Motor neuron (in vitro differentiated cells): ENCODE measurements around the gene XPO4. TPM values are rescaled to one million over a fixed set of nuclear protein-coding genes. Genes with fewer than 3 reads are reported as not detected.

ENCODE experiments used
- ATAC-seq, 8 experiments: fragments of 200-7000 bp; cut with Tn5 transposase; replicated peaks in 6 of 8; 2 replicates each; pipeline ENCODE4 v1.8.0; 2021; ENCODE audit warnings: mild to moderate bottlenecking in 8 of 8, moderate library complexity in 8 of 8
- H3K27ac ChIP-seq, 2 donors: fragments of 250-450 bp; sonication (Bioruptor Pico); 2 replicates each; pipeline ENCODE4 v1.9.0; 2021; ENCODE audit warnings: antibody characterized with exemption in 2 of 2, mild to moderate bottlenecking in 2 of 2, moderate library complexity in 1 of 2
- H3K4me1 ChIP-seq, 2 donors: fragments of 250-450 bp; sonication (Bioruptor Pico); replicated peaks in 1 of 2; 2 replicates each; pipeline ENCODE4 v1.6.1; 2021; ENCODE audit warnings: antibody characterized with exemption in 2 of 2, mild to moderate bottlenecking in 2 of 2, moderate library complexity in 1 of 2
- H3K4me3 ChIP-seq, 5 donors: fragments of 250-450 bp; sonication (Bioruptor Pico); 2 replicates each; pipeline ENCODE4 v1.9.0; 2021; ENCODE audit warnings: antibody characterized with exemption in 5 of 5, mild to moderate bottlenecking in 5 of 5, moderate library complexity in 4 of 5
- WGBS, 10 experiments: fragments of 450-650 bp; shearing (Covaris generic); methylation state at CpG; one replicate each; pipeline ENCODE4 v1.0.0; 2022; 5-methylcytosine and 5-hydroxymethylcytosine counted together
- in situ Hi-C, 9 experiments: fragments of 400-800 bp; cut with MboI; loops; one replicate each; pipeline ENCODE4 v1.15.0; 2021; ENCODE audit warnings: low sequenced_read_pairs in 9 of 9, low pct_unique_long_range_greater_than_20kb in 2 of 9; ENCODE audit not compliant: unreplicated experiment in 9 of 9
- total RNA-seq, 8 experiments: library from RNA; unstranded; fragments of 300-600 nt; gene quantifications; 2 replicates each; pipeline versions ENCODE4 v1.2.3 to v1.2.4, GENCODE V29; 2022

The XPO4 gene
- total RNA-seq, 8 experiments from 2014 or later = 11.4 to 32.2 (median 15.3) TPM

DNA sequence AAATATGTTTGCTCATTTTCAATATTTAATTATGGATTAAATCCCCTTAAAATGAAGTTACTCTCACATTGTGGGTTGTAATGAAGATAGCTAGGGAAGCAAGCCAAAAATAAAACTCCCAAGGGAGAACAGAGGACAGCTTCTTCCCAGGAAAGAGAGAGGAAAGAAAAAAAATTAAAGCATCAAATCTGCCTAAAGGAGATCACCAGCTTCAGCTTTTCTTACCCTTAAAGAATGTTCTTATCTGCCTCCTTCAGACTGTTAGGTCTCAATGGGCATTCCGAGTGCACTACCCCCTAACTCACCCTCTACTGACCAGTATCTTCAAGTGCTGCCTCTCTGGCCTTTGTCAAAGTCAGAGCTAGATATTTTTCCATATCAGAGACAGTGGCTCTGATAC is 55.2 kb downstream of the XPO4 start:
- in situ Hi-C loops = loop anchor here in 1 of 9 experiments (25.0 kb wide), 1 partner anchor 135 kb away; the partner anchor contains the start of gene IL17D
- no peak overlapping the region for H3K4me3 ChIP-seq
- no peak for ATAC-seq
- WGBS, 10 experiments = 50 to 100% (median 74%) methylated on average over 1 of the region's 1 CpG; no CpG with 5 or more reads in 4 of the 10 experiments
- no peak overlapping the region for H3K27ac ChIP-seq
- peaks cover 5 to 9% of the 10 kb centered on the region in 2 donors for H3K4me1 ChIP-seq

DNA sequence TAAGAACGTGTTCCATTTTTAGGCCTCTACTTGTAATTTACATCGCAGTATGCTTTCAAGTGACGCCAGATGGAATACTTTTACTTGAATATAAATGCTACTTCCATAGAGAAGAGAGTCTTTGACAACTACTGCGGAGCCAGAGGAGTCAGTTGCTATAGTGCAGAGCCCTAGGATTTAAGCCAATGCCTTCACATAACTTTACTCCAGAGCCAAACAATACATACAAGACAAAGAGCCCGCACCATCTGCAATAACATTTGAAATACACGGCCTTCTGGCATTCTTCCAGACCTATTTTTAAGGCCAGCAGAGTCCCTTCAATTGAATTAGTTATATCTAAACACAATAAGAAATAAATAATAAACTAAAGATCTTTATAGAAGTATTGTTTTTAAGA is 59.4 kb downstream of the XPO4 start:
- peak in 5 of 8 experiments; percentile 30 to 99 (median 69) for ATAC-seq
- WGBS, 10 experiments = 36 to 98% (median 64%) methylated on average over 1 to 6 of the region's 6 CpGs
- H3K4me1 ChIP-seq = peaks cover 5 to 9% of the 10 kb centered on the region in 2 donors
- in situ Hi-C loops = loop anchor here in 1 of 9 experiments (25.0 kb wide), 1 partner anchor 131 kb away; the partner anchor contains the start of gene IL17D
- H3K27ac ChIP-seq = no peak overlapping the region
- no peak overlapping the region for H3K4me3 ChIP-seq

DNA sequence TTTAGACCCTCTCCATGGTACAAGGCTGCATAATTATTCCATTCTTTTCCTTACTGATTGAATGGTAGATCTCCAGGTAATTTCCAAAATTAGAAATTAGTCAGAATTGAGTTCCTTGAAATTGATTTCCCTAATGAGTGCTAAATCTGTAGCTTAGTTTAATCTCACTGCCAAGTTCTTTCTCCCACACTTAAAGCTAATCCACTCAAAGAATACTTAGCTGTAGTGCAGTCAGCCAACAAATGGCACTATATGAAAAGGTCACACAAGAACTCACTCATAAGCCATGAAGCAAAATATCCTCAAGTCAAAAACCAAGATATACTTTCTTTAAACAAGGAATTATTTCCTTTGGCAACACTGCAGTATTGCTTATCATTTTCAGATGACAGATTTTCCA is 62.0 kb downstream of the XPO4 start:
- ATAC-seq = no peak
- Histone ChIP-seq H3K4me3 (no peak overlapping the region), H3K27ac (no peak overlapping the region), H3K4me1 (peaks cover 5% of the 10 kb centered on the region in 2 donors)
- in situ Hi-C loops = loop anchor here in 1 of 9 experiments (25.0 kb wide), 1 partner anchor 128 kb away; the partner anchor contains the start of gene IL17D

DNA sequence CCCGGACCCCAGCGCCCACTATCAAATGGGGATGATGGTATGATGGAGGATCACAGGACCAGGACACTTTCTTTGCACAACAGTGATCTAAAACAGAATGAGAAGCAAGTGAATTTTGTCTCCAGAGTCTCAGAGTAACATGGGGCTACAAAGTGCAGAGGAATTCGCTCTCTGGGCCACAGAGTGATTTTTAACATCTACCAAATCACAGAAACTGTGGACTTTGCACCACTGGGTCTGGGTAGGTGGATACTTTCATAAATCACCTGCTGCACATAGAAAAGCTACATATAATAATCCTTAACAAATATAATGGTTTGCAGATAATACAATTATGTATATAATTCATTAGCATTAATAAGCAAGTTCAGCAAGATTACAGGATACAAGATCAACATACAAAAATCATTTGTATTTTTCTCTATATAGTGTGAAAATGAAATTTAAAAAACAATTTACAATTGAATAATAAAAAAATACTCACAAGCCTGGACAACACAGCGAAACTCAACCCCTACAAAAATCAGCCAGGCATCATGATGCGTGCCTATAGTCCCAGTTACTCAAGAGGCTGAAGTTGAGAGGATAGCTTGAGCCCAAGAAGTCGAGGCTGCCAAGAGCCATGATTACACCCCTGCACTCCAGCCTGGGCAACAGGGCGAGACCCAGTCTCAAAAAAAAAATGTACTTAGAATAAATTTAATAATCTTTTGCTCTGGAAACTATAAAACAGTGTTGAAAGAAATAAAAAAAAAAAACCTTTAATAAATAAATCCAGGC is 68.5 kb downstream of the XPO4 start:
- H3K4me1 ChIP-seq = no peaks in the 10 kb centered on the region
- no peak overlapping the region for H3K27ac ChIP-seq
- in situ Hi-C loops = loop anchor here in 1 of 9 experiments (10.0 to 25.0 kb wide), 2 partner anchors 122 to 329 kb away; partner anchors contain the start of gene IL17D
- no peak overlapping the region for H3K4me3 ChIP-seq
- no peak for ATAC-seq
- 72 to 100% (median 91%) methylated on average over 2 to 6 of the region's 7 CpGs for WGBS, 10 experiments

DNA sequence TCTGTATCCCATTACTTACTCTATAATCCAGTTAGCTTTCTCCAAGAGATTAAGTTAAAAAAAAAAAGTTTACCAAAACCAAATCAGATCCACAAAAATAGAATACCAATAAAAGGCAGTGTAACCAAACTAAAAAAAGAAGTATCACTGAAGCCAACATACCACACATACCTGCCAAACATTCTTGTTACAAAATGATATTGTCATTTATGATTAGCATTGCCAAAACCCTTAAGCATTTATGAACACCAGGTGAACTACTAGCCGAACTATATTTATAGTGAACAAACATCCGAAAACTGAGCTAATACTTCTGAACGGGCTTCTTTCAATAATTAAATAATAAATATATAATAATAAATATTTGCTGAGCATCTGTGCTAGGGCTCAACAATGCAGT is 69.7 kb downstream of the XPO4 start:
- Histone ChIP-seq H3K4me3 (no peak overlapping the region), H3K27ac (no peak overlapping the region), H3K4me1 (no peaks in the 10 kb centered on the region)
- WGBS, 10 experiments = 63 to 100% (median 97%) methylated on average over 2 to 3 of the region's 3 CpGs; no CpG with 5 or more reads in 3 of the 10 experiments
- no peak for ATAC-seq
- in situ Hi-C loops = loop anchor here in 1 of 9 experiments (10.0 to 25.0 kb wide), 2 partner anchors 121 to 328 kb away; partner anchors contain the start of gene IL17D

DNA sequence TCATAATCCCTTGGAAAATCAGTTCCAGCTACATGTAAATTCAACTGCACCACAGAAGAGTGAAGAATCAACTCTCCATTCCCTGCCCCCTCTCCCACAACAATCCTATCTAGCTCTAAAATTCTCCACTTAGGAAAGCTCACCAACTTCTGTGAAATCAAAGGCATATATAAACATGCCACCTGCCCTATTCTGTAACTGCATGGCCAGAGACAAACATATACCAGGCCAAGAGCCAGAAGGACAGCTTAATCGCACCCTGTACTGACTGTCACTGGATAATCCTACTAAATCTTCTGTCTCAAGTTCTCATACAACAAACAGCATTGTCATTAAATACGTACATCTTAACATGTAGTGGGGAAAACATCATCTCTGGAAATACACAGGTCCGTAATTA is 70.6 kb downstream of the XPO4 start:
- ATAC-seq = no peak
- WGBS, 10 experiments = 83 to 100% (median 97%) methylated on average over 1 to 3 of the region's 3 CpGs; no CpG with 5 or more reads in 2 of the 10 experiments
- Histone ChIP-seq H3K27ac (no peak overlapping the region), H3K4me1 (no peaks in the 10 kb centered on the region), H3K4me3 (no peak overlapping the region)
- in situ Hi-C loops = loop anchor here in 1 of 9 experiments (10.0 to 25.0 kb wide), 2 partner anchors 120 to 327 kb away; partner anchors contain the start of gene IL17D

DNA sequence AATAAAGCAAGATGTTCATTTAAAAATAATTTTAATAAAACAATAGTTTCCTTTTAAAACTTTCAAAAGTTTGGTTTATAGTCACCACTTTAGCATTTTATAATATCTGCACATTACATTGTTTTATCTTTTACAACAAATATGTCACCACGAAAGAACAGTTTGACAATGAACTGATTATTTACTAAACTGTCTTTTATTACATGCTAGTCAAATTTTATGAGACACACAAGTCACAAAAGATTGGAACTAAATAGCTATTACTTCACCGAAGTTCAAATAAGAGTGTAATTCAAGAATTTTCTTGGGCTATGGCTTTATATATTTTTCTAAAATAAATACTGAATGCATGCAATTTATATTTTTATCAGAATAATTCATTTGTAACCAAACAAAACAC is 71.3 kb downstream of the XPO4 start:
- WGBS, 10 experiments = 25 to 100% (median 91%) methylated on average over 1 to 2 of the region's 2 CpGs
- in situ Hi-C loops = loop anchor here in 1 of 9 experiments (10.0 to 25.0 kb wide), 2 partner anchors 119 to 326 kb away; partner anchors contain the start of gene IL17D

DNA sequence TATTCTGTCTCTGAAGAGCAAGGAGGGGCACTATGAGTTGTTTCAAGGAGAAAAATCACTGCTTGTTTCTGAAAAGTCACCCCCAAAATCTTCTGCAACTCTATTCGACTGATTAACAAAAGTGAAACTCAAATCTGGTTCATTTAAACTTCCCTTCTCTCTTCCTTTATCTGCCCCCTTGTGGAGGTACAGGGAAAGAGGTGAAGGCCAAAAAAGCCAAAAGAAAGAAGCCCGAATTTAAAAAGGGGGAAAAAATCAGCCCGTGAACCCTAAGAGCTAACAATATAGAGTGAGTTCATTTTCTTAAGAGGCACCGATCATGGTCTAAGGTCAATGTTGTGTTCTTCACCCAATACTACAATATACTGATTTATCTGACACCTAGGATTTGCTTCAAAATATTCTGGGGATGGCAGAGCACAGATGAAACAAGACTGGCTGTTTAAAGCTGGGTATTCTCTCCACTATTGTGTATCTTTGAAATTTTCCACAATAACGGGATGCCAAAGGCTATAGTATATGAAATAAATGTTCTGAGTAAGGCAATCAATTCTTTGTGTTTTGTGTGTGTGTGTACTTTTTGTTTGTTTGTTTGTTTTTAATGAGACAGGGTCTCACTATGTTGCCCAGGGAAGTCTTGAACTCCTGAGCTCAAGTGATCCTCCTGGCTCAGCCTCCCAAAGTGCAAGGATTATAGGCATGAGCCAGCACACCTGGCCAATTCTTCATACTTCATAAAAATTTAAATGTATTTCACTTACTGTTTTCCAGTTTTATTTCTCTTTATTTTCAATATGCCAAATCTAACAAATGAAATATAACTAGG is 73.8 kb downstream of the XPO4 start:
- Histone ChIP-seq H3K4me3 (no peak overlapping the region), H3K27ac (no peak overlapping the region), H3K4me1 (no peaks in the 10 kb centered on the region)
- WGBS, 10 experiments = 0 to 48% (median 24%) methylated on average over 1 to 5 of the region's 5 CpGs
- in situ Hi-C loops = loop anchor here in 1 of 9 experiments (25.0 kb wide), 1 partner anchor 116 kb away; the partner anchor contains the start of gene IL17D
- ATAC-seq = peak in 3 of 8 experiments; percentile 53 to 61 (median 56)

More for the DNA sequence above, 71.3 kb downstream of the XPO4 start:
- Histone ChIP-seq H3K4me3 (no peak overlapping the region), H3K27ac (no peak overlapping the region), H3K4me1 (no peaks in the 10 kb centered on the region)
- no peak for ATAC-seq

DNA sequence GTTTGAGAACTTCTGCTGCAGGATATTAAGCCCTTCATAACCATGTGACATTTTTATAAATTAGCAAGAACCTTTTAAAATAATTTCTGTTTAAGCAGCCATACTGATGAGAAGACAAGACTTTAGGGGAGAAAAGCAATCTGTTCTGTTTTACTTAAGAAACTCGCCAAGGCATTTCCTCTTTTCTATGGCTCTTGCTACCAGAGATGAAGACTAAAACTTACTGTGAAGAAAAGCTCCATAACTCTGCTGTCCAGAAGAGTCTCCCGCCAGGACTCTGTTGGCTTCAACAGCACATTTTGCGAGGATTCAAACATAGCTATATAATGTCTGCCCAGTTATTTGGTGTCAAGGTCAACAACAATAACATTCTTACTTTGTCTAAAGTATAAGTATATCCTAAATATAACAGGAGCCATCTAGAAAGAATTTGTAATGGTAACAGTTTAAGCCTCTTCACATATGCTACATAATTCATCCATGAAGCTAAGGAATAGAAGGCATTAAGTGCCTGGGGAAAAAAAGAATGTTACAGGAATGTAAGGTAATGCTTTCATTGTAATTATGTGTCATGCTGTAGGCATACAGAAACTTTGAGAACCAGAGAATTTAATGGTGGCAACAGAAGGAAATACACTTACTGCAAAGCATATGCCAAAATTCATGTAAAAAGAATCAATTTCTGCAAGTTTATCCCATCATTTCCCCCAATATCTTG is 75.5 kb downstream of the XPO4 start:
- WGBS, 10 experiments = 60 to 100% (median 92%) methylated on average over 1 to 3 of the region's 3 CpGs
- ATAC-seq = no peak
- Histone ChIP-seq H3K4me1 (no peaks in the 10 kb centered on the region), H3K4me3 (no peak overlapping the region), H3K27ac (no peak overlapping the region)
- in situ Hi-C loops = loop anchor here in 1 of 9 experiments (25.0 kb wide), 1 partner anchor 115 kb away; the partner anchor contains the start of gene IL17D

DNA sequence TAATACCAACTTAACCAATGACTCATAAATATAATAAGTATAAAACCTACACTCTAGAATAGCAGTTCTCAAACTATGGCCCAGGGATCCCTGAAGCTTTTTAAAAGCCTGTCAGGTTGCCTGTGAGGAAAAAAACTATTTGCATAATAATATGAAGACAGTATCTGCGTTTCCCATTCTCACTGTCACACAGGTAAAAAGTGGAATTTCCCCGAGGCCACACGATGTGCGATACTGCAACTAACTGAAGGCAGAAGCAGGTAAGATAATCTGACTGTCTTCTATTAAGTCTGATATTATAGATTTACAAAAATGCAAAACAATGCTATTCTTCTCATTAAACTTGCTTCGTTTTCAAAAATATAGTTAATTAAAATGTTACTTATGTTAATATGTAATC is 76.2 kb downstream of the XPO4 start:
- in situ Hi-C loops = loop anchor here in 1 of 9 experiments (25.0 kb wide), 1 partner anchor 114 kb away; the partner anchor contains the start of gene IL17D
- 73 to 100% (median 91%) methylated on average over 1 to 5 of the region's 5 CpGs for WGBS, 10 experiments
- Histone ChIP-seq H3K27ac (no peak overlapping the region), H3K4me1 (no peaks in the 10 kb centered on the region), H3K4me3 (no peak overlapping the region)
- ATAC-seq = no peak

DNA sequence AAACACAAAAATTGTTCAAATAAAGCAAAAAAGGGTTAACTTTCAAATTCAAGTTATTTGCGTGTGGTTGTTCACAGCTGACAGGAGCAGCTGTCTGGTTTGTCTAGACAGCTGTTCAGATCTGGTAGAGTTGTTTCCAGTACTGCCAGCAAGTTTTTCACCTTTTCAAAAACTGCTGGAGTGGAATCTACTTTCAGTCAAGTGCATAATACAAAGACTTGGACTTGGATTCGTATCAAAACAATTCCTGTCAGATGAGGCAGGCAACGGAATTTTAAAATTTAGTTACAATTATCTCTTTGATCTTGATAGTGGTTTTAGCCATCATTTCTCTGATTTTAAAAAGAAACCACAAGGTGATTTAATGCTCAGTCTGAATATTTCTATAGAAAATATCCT is 77.1 kb downstream of the XPO4 start:
- in situ Hi-C loops = loop anchor here in 1 of 9 experiments (25.0 kb wide), 1 partner anchor 113 kb away; the partner anchor contains the start of gene IL17D
- ATAC-seq = peak in 1 of 8 experiments; percentile 27
- Histone ChIP-seq H3K27ac (no peak overlapping the region), H3K4me3 (no peak overlapping the region), H3K4me1 (no peaks in the 10 kb centered on the region)
- 30 to 100% (median 82%) methylated on average over 1 to 3 of the region's 3 CpGs for WGBS, 10 experiments
